K562 (cell line): Measurements from ENCODE around the gene UGT1A6. TPM values are rescaled to one million over a fixed set of nuclear protein-coding genes. Genes with fewer than 3 reads are reported as not detected.

ENCODE experiments used
- ATAC-seq: fragments of 200-7000 bp; cut with Tn5 transposase; 3 replicates; pipeline ENCODE4 v1.9.1; 2020; ENCODE audit warnings: moderate library complexity
- BruUV-seq: library from RNA; stranded (reverse); fragments of 400-500 nt; replicated peaks from 2 replicates; lab custom pipeline; 2021; lab: Mats Ljungman, UMichigan
- CTCF ChIA-PET: fragments of 300-600 bp; formaldehyde crosslinking; extraction: SDS; loops from one replicate; lab custom pipeline; 2021; ENCODE audit warnings: low intra/inter-chr PET ratio; lab: Yijun Ruan, JAX
- POLR2A ChIA-PET: fragments of 300-600, 350-650 bp; sonication (Branson Sonifier 250); formaldehyde crosslinking; extraction: SDS; loops from one replicate; lab custom pipeline; 2021; ENCODE audit warnings: antibody characterized with exemption, inconsistent platforms; lab: Yijun Ruan, JAX
- DNase-seq, 4 experiments: peaks; one replicate each; pipeline versions ENCODE4 v3.0.0 to v3.0.0-alpha.2; 2011 to 2018; ENCODE audit warnings: low spot score in 3 of 4, mixed read lengths in 3 of 4; ENCODE audit errors: extremely low read depth in 1 of 4
- FAIRE-seq: peaks from 2 replicates; lab custom pipeline; 2011; peaks lifted over from hg19 to GRCh38; lab: Jason Lieb, UNC
- H2AFZ ChIP-seq: 2 replicates; pipeline ENCODE4 v1.6.0; 2011; ENCODE audit warnings: low read depth, low read length, control low read depth, inconsistent platforms
- H3K27ac ChIP-seq: fragments of 200-600 bp; 3 replicates; pipeline ENCODE4 v1.8.0; 2011; ENCODE audit warnings: low read depth, mild to moderate bottlenecking, control low read depth, inconsistent platforms, low read length, moderate library complexity, mixed read lengths; ENCODE audit errors: extremely low read depth
- H3K27me3 ChIP-seq, 2 experiments: fragments of 300-600 bp in 1 of 2; 2 replicates in 1 of 2; 3 replicates in 1 of 2; pipeline versions ENCODE4 v1.6.0 to v1.8.0; 2011; ENCODE audit warnings: inconsistent platforms in 2 of 2, low read length in 2 of 2, mild to moderate bottlenecking in 1 of 2, mixed read lengths in 1 of 2, moderate library complexity in 1 of 2; ENCODE audit not compliant: control insufficient read depth in 2 of 2, insufficient read depth in 2 of 2
- H3K36me3 ChIP-seq: fragments of 300-600 bp; 3 replicates; pipeline ENCODE4 v1.8.0; 2011; ENCODE audit warnings: mild to moderate bottlenecking, low read length, inconsistent platforms; ENCODE audit not compliant: control insufficient read depth, insufficient read depth
- H3K4me1 ChIP-seq, 2 experiments: fragments of 200-600 bp in 1 of 2; replicated peaks in 1 of 2; 2 replicates in 1 of 2; 3 replicates in 1 of 2; pipeline versions ENCODE4 v1.5.1 to v1.8.0; 2011; ENCODE audit warnings: inconsistent platforms in 2 of 2, low read length in 2 of 2, mild to moderate bottlenecking in 1 of 2, mixed read lengths in 1 of 2, moderate library complexity in 1 of 2; ENCODE audit not compliant: control insufficient read depth in 2 of 2, insufficient read depth in 2 of 2
- H3K4me2 ChIP-seq: 2 replicates; pipeline ENCODE4 v1.6.1; 2011; ENCODE audit warnings: low read length, control low read depth, inconsistent platforms, mixed read lengths; ENCODE audit not compliant: insufficient read depth
- H3K4me3 ChIP-seq: fragments of 200-600 bp; sonication (generic), shearing (Covaris generic); 2 replicates; pipeline ENCODE4 v1.5.1; 2016; ENCODE audit warnings: control low read depth, inconsistent platforms
- H3K79me2 ChIP-seq: fragments of 200-600 bp; 3 replicates; pipeline ENCODE4 v1.8.0; 2011; ENCODE audit warnings: low read length, inconsistent platforms; ENCODE audit not compliant: control insufficient read depth, insufficient read depth
- H3K9ac ChIP-seq, 2 experiments: 2 replicates each; pipeline versions ENCODE4 v1.6.0 to v1.6.1; 2011; ENCODE audit warnings: low read depth in 2 of 2, low read length in 2 of 2, control low read depth in 1 of 2, inconsistent platforms in 1 of 2, mild to moderate bottlenecking in 1 of 2, mixed read lengths in 1 of 2; ENCODE audit not compliant: insufficient read depth in 1 of 2
- H3K9me1 ChIP-seq: one replicate; pipeline ENCODE4 v1.6.0; 2011; ENCODE audit warnings: inconsistent platforms, mild to moderate bottlenecking, low read length, moderate library complexity; ENCODE audit not compliant: control insufficient read depth, insufficient read depth
- H3K9me3 ChIP-seq: replicated peaks from 2 replicates; pipeline ENCODE4 v1.5.1; 2011; ENCODE audit warnings: low read depth, low read length, inconsistent platforms; ENCODE audit not compliant: control insufficient read depth, insufficient read depth
- H4K20me1 ChIP-seq: replicated peaks from 2 replicates; pipeline ENCODE4 v1.6.1; 2011; ENCODE audit warnings: low read length, inconsistent platforms, mixed read lengths; ENCODE audit not compliant: control insufficient read depth, insufficient read depth
- ETV1 ChIP-seq: fragments of 450-650 bp; conservative IDR thresholded peaks from 2 replicates; pipeline ENCODE4 v1.6.1; 2016; ENCODE audit warnings: missing genetic modification characterization, control low read depth, low read depth, missing compliant biosample characterization
- FOXP4 ChIP-seq: sonication (generic); formaldehyde crosslinking; IDR thresholded peaks from 2 replicates; pipeline ENCODE4 v1.8.0; 2022; ENCODE audit warnings: mild to moderate bottlenecking, missing genetic modification reagents, borderline replicate concordance
- GATAD2A ChIP-seq: fragments of 450-650 bp; IDR thresholded peaks from 2 replicates; pipeline ENCODE4 v1.6.1; 2017
- GTF3C2 ChIP-seq: IDR thresholded peaks from 3 replicates; pipeline ENCODE4 v1.6.1; 2011; ENCODE audit warnings: borderline replicate concordance, mild to moderate bottlenecking, moderate library complexity; ENCODE audit not compliant: insufficient read length; ENCODE audit errors: extremely low read depth
- MYNN ChIP-seq, 2 experiments: sonication (generic); formaldehyde crosslinking in 1 of 2; IDR thresholded peaks; 2 replicates each; pipeline versions ENCODE4 v1.5.0 to v1.6.1; 2016 to 2020; ENCODE audit warnings: antibody characterized with exemption in 1 of 2, missing genetic modification reagents in 1 of 2
- NBN ChIP-seq: fragments of 450-650 bp; IDR thresholded peaks from 2 replicates; pipeline ENCODE4 v1.6.1; 2016; ENCODE audit warnings: low read depth, mild to moderate bottlenecking
- RBM25 ChIP-seq: fragments of 200-400 bp; formaldehyde crosslinking; IDR thresholded peaks from 2 replicates; pipeline ENCODE4 v1.6.1; 2018; ENCODE audit warnings: low read length, low read depth, moderate library complexity; ENCODE audit not compliant: severe bottlenecking
- RBM34 ChIP-seq: fragments of 200-400 bp; formaldehyde crosslinking; IDR thresholded peaks from 2 replicates; pipeline ENCODE4 v1.6.1; 2018; ENCODE audit warnings: low read length, borderline replicate concordance; ENCODE audit not compliant: insufficient read depth
- SMC3 ChIP-seq: conservative IDR thresholded peaks from 2 replicates; pipeline ENCODE4 v1.6.1; 2011; ENCODE audit warnings: low read depth, low read length, improper control_type of control experiment; ENCODE audit not compliant: insufficient read depth
- TCF15 ChIP-seq: fragments of 250-450 bp; sonication (Bioruptor Pico); IDR thresholded peaks from 2 replicates; pipeline ENCODE4 v1.8.0; 2022; ENCODE audit warnings: moderate library complexity, mild to moderate bottlenecking, inconsistent platforms
- ZBTB34 ChIP-seq: fragments of 250-450 bp; sonication (Bioruptor Pico); IDR thresholded peaks from 2 replicates; pipeline ENCODE4 v1.8.0; 2021; ENCODE audit warnings: mild to moderate bottlenecking, moderate library complexity
- ZNF121 ChIP-seq: sonication (generic); formaldehyde crosslinking; conservative IDR thresholded peaks from 2 replicates; pipeline ENCODE4 v1.8.0; 2022; ENCODE audit warnings: missing genetic modification reagents
- ZNF134 ChIP-seq: fragments of 250-450 bp; sonication (Bioruptor Pico); conservative IDR thresholded peaks from 2 replicates; pipeline ENCODE4 v1.4.0; 2020
- WGBS: fragments of 100-300 bp; shearing (Covaris generic); methylation state at CpG from one replicate; pipeline ENCODE4 v1.1.6; 2016; ENCODE audit warnings: low coverage, mixed read lengths; ENCODE audit not compliant: insufficient coverage; ENCODE audit errors: missing lambda C conversion rate; 5-methylcytosine and 5-hydroxymethylcytosine counted together
- in situ Hi-C: fragments of 300-500 bp; cut with MboI; formaldehyde crosslinking; loops from 4 replicates; pipeline ENCODE4 v1.15.0; 2018; ENCODE audit warnings: inconsistent platforms, mixed read lengths
- intact Hi-C: fragments of 100-400 bp; cut with micrococcal nuclease; formaldehyde crosslinking; loops from 2 replicates; pipeline ENCODE4 v1.14.2; 2022
- polyA plus RNA-seq, 8 experiments: library from polyadenylated mRNA; depleted of rRNA in 4 of 8; stranded (reverse) in 5 of 8; unstranded in 3 of 8; fragments of >200 nt; fragmentation: Nextera tagmentation in 2 of 8; fragmentation: Illumina TruSeq in 1 of 8; extraction: Ambion mirVana in 2 of 8; extraction: Trizol in 1 of 8; gene quantifications; 2 replicates each; pipeline versions ENCODE4 v1.2.1 to v1.2.3, GENCODE V29; 2011 to 2014; ENCODE audit warnings: inconsistent platforms in 1 of 8, missing spikeins in 1 of 8
- total RNA-seq, 7 experiments: library from RNA; depleted of rRNA in 6 of 7; stranded (reverse); fragments of >200 nt in 6 of 7; fragmentation: Illumina TruSeq in 2 of 7; extraction: Trizol in 2 of 7; gene quantifications; 2 replicates each; pipeline versions ENCODE4 v1.2.1 to v1.2.3, GENCODE V29; 2011 to 2021; ENCODE audit warnings: low replicate concordance in 1 of 7

The UGT1A6 gene
- total and polyA plus RNA-seq, 9 of the 15 experiments (the other 6 are each of a cell fraction or from before 2014, with no cell fraction given) = not detected

GRCh38 chr2:233676046-233676445, 16.6 kb upstream of the UGT1A6 start (continued):
- TF ChIP-seq TCF15 (CRISPR knock-in tag) (no peak), RBM34 (no peak), GTF3C2 (no peak), GATAD2A (no peak), RBM25 (no peak)

GRCh38 chr2:233679196-233679595, 13.5 kb upstream of the UGT1A6 start:
- H3K36me3 ChIP-seq = no peaks in the 10 kb centered on the region
- 0% methylated on average over 4 of the region's 4 CpGs for WGBS
- FAIRE-seq = no peak
- no peaks in the 10 kb centered on the region for H3K9me3 ChIP-seq
- no peak overlapping the region for H3K4me2 ChIP-seq
- H3K27ac ChIP-seq = no peak overlapping the region
- no peak overlapping the region for H3K4me3 ChIP-seq
- intact Hi-C loops (no loop called here), in situ Hi-C loops (no loop called here)
- H3K9ac ChIP-seq = no peak overlapping the region
- H3K27me3 ChIP-seq = no peaks in the 10 kb centered on the region
- no peaks in the 10 kb centered on the region for H3K9me1 ChIP-seq
- H3K79me2 ChIP-seq = no peaks in the 10 kb centered on the region
- H4K20me1 ChIP-seq = no peaks in the 10 kb centered on the region
- no peaks in the 10 kb centered on the region for H3K4me1 ChIP-seq
- no TSS peak for BruUV-seq
- no peak overlapping the region for H2AFZ ChIP-seq
- ATAC-seq = no peak
- ChIA-PET POLR2A (interaction anchor here (1.5 kb wide), 1 partner anchor 11 kb away, joined by 5 read pairs; no protein-coding TSS in a partner anchor), CTCF (no interaction called here)
- DNase-seq = no peak
- TF ChIP-seq FOXP4 (CRISPR knock-in tag) (no peak), ZBTB34 (CRISPR knock-in tag) (no peak), NBN (no peak), ETV1 (no peak), MYNN (IDR thresholded peaks at IDR 0.05) (no peak), MYNN (CRISPR knock-in tag; IDR thresholded peaks at IDR 0.05) (no peak), ZNF121 (CRISPR knock-in tag) (no peak), ZNF134 (CRISPR knock-in tag) (no peak), SMC3 (no peak)
